Neural progenitor cell (in vitro differentiated cells): ENCODE data around the gene PVALEF. TPM values are rescaled to one million over a fixed set of nuclear protein-coding genes. Genes with fewer than 3 reads are reported as not detected.

Experiments
- DNase-seq: peaks from one replicate; pipeline ENCODE4 v3.0.0-alpha.2; 2016; ENCODE audit warnings: low spot score
- H2AFZ ChIP-seq: fragments of 200-600 bp; sonication (generic); replicated peaks from 2 replicates; pipeline ENCODE4 v1.6.1; 2016; ENCODE audit warnings: antibody characterized with exemption
- H3F3A ChIP-seq: fragments of 200-600 bp; sonication (generic); 2 replicates; pipeline ENCODE4 v1.6.1; 2016; ENCODE audit warnings: antibody characterized with exemption, low read depth
- H3K27ac ChIP-seq: fragments of 200-600 bp; sonication (generic); 2 replicates; pipeline ENCODE4 v1.5.1; 2016; ENCODE audit warnings: mild to moderate bottlenecking
- H3K27me3 ChIP-seq: fragments of 200-600 bp; sonication (generic); 2 replicates; pipeline ENCODE4 v1.6.1; 2016; ENCODE audit warnings: mild to moderate bottlenecking, moderate library complexity
- H3K36me3 ChIP-seq: fragments of 200-600 bp; sonication (generic); 2 replicates; pipeline ENCODE4 v1.5.1; 2016
- H3K4me1 ChIP-seq: fragments of 200-600 bp; sonication (generic); 2 replicates; pipeline ENCODE4 v1.6.1; 2016; ENCODE audit warnings: mixed run types
- H3K4me2 ChIP-seq: fragments of 200-600 bp; sonication (generic); 2 replicates; pipeline ENCODE4 v1.6.1; 2016
- H3K4me3 ChIP-seq: fragments of 200-600 bp; sonication (generic); 2 replicates; pipeline ENCODE4 v1.5.1; 2016
- H3K79me2 ChIP-seq: fragments of 200-600 bp; sonication (generic); 2 replicates; pipeline ENCODE4 v1.6.1; 2016; ENCODE audit warnings: low read depth
- H3K9ac ChIP-seq: fragments of 200-600 bp; sonication (generic); 2 replicates; pipeline ENCODE4 v1.6.1; 2016
- H3K9me3 ChIP-seq: fragments of 200-600 bp; sonication (generic); 2 replicates; pipeline ENCODE4 v1.5.1; 2016; ENCODE audit warnings: low read depth
- H4K20me1 ChIP-seq: fragments of 200-600 bp; sonication (generic); 2 replicates; pipeline ENCODE4 v1.6.1; 2016; ENCODE audit warnings: low read depth
- H3K27ac Mint-ChIP-seq: 3 replicates; pipeline ENCODE4 v1.8.0; 2021; ENCODE audit warnings: mixed read lengths
- H3K27me3 Mint-ChIP-seq: 2 replicates; pipeline ENCODE4 v1.8.0; 2022; ENCODE audit warnings: low read depth, mild to moderate bottlenecking, inconsistent platforms, moderate library complexity, mixed read lengths; ENCODE audit not compliant: insufficient read depth
- H3K36me3 Mint-ChIP-seq: 3 replicates; pipeline ENCODE4 v1.8.0; 2021; ENCODE audit warnings: mixed read lengths
- H3K4me1 Mint-ChIP-seq: 3 replicates; pipeline ENCODE4 v1.8.0; 2021; ENCODE audit warnings: mixed read lengths
- H3K4me3 Mint-ChIP-seq: 3 replicates; pipeline ENCODE4 v1.8.0; 2021; ENCODE audit warnings: mild to moderate bottlenecking, moderate library complexity, mixed read lengths
- H3K9me3 Mint-ChIP-seq: 3 replicates; pipeline ENCODE4 v1.8.0; 2020; ENCODE audit warnings: mixed read lengths
- EZH2 ChIP-seq: fragments of 200-600 bp; sonication (generic); IDR thresholded peaks from 2 replicates; pipeline ENCODE4 v1.6.1; 2017; ENCODE audit warnings: antibody characterized with exemption, mild to moderate bottlenecking, moderate library complexity
- EZH2phosphoT487 ChIP-seq: fragments of 200-600 bp; sonication (generic); IDR thresholded peaks from 2 replicates; pipeline ENCODE4 v1.6.1; 2017; ENCODE audit warnings: antibody characterized with exemption
- total RNA-seq: library from RNA; depleted of rRNA; stranded (reverse); fragments of >200 nt; gene quantifications from 2 replicates; pipeline ENCODE4 v1.2.3, GENCODE V29; 2015; ENCODE audit warnings: low replicate concordance
- TF ChIP-seq, protein P1 (sequence below): fragments of 200-600 bp; sonication (generic); IDR thresholded peaks from 2 replicates; pipeline ENCODE4 v1.5.1; 2017; ENCODE audit warnings: antibody characterized with exemption, mild to moderate bottlenecking

The PVALEF gene
- total RNA-seq, 1 donor from 2014 or later, result not detected

DNA sequence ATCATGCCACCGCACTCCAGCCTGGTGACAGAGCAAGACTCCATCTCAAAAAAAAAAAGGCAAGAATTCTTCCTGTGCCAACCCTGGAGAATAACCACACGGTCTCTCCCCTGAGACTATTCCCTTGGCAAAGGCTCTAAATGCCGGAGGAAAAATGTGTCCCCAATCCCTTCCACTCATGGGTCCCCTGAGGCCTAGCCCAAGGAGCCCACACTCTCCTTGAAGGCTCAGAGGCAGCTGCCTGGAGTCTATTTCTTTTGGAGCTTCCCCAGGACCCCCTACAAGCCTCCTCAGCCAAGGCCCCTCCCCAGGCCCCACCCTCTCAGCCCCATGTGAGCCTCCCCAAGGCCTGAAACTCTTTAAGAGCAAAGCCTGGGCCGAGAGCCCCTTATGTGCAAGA, 40.9 kb downstream of the PVALEF start:
- no peak overlapping the region for H3K9ac ChIP-seq
- Mint-ChIP-seq H3K4me1 (peaks cover 3% of the 10 kb centered on the region), H3K9me3 (no peaks in the 10 kb centered on the region), H3K36me3 (peaks cover 5% of the 10 kb centered on the region), H3K27ac (no peak overlapping the region), H3K4me3 (no peak overlapping the region), H3K27me3 (no peaks in the 10 kb centered on the region)
- H2AFZ ChIP-seq, result no peak overlapping the region
- peaks cover 5% of the 10 kb centered on the region for H3F3A ChIP-seq
- no peaks in the 10 kb centered on the region for H3K9me3 ChIP-seq
- DNase-seq, result no peak
- TF ChIP-seq EZH2 (no peak), EZH2phosphoT487 (no peak)
- TF ChIP-seq, protein P1, sequence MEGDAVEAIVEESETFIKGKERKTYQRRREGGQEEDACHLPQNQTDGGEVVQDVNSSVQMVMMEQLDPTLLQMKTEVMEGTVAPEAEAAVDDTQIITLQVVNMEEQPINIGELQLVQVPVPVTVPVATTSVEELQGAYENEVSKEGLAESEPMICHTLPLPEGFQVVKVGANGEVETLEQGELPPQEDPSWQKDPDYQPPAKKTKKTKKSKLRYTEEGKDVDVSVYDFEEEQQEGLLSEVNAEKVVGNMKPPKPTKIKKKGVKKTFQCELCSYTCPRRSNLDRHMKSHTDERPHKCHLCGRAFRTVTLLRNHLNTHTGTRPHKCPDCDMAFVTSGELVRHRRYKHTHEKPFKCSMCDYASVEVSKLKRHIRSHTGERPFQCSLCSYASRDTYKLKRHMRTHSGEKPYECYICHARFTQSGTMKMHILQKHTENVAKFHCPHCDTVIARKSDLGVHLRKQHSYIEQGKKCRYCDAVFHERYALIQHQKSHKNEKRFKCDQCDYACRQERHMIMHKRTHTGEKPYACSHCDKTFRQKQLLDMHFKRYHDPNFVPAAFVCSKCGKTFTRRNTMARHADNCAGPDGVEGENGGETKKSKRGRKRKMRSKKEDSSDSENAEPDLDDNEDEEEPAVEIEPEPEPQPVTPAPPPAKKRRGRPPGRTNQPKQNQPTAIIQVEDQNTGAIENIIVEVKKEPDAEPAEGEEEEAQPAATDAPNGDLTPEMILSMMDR, result no peak
- no peak overlapping the region for H3K4me3 ChIP-seq
- peaks cover 3% of the 10 kb centered on the region for H4K20me1 ChIP-seq
- no peaks in the 10 kb centered on the region for H3K4me1 ChIP-seq
- H3K4me2 ChIP-seq, result no peak overlapping the region
- H3K27me3 ChIP-seq, result no peaks in the 10 kb centered on the region
- H3K36me3 ChIP-seq, result no peaks in the 10 kb centered on the region
- no peak overlapping the region for H3K27ac ChIP-seq
- H3K79me2 ChIP-seq, result peaks cover 5% of the 10 kb centered on the region

DNA sequence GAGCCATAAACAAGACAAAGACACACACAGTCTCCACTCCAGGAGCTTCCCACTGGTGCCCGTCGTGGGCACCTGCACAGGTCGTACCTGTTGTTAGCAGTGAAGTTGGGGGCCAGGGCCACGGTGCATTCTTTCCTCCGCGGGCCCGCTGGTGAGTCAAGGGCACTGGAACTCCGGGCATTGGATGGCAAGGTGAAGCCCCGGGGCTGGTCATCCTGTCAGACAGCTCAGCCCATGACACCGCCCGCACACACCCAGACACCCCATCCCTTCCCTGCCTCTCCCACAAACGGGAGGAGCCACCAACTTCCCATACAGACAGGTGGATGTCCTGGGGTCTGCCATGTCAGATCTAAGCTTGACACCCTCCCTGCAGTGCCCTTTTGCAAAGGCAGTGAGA, 41.4 kb downstream of the PVALEF start:
- Mint-ChIP-seq H3K4me3 (no peak overlapping the region), H3K9me3 (no peaks in the 10 kb centered on the region), H3K27me3 (no peaks in the 10 kb centered on the region), H3K27ac (no peak overlapping the region), H3K36me3 (peaks cover 5% of the 10 kb centered on the region), H3K4me1 (peaks cover 3% of the 10 kb centered on the region)
- H3K79me2 ChIP-seq, result peaks cover 10% of the 10 kb centered on the region
- no peak for TF ChIP-seq EZH2
- TF ChIP-seq EZH2phosphoT487, result no peak
- TF ChIP-seq, protein P1, result no peak
- H4K20me1 ChIP-seq, result peaks cover 8% of the 10 kb centered on the region
- H3K4me2 ChIP-seq, result no peak overlapping the region
- no peak overlapping the region for H3K4me3 ChIP-seq
- H3K4me1 ChIP-seq, result no peaks in the 10 kb centered on the region
- no peaks in the 10 kb centered on the region for H3K27me3 ChIP-seq
- H3K27ac ChIP-seq, result no peak overlapping the region
- peaks cover 5% of the 10 kb centered on the region for H3F3A ChIP-seq
- H2AFZ ChIP-seq, result no peak overlapping the region
- DNase-seq, result no peak
- no peaks in the 10 kb centered on the region for H3K9me3 ChIP-seq
- no peaks in the 10 kb centered on the region for H3K36me3 ChIP-seq
- H3K9ac ChIP-seq, result no peak overlapping the region

DNA sequence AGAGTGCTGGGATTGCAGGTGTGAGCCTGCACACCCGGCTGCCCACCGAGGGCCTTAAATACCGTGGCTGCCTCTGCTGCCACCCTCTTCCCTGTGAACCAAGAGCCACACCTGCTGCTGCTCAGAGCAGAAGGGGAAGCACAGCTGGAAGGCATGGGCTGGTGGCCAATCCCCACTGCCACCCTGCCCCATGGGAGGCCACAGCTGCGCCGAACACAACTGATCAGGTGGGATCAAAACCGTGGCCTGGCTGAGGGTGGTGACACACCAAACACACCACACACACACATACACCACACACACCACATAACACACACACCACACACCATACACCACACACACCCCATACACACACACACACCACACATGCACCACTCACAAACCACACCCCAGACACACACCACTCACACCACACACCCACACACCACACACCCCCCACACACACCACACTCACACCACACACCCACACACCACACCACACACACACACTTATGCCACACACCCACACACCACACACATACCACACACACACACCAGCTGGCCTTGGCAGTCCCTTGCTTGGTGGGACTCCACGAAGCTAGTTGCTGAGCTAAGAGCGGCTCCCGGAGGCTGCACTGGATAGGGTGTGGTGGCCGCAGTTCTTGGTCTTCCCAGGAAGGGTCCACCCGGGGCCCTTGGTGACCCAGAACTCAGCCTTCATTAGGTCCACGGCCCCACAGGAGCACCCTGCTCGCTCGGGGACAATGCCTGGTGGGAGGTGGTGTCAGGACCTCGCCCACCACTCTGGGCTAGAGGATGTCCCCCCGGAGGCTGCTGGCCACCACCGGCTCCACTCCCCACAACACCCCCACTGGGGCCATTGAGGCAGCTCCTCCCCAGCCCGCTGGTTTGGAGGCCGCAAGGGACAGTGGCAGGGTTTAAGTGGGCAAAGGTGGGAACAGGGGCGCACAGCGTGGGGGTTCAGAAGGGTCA, 42.6 kb downstream of the PVALEF start:
- H3K36me3 Mint-ChIP-seq, result peaks cover 7% of the 10 kb centered on the region
- H3K9me3 Mint-ChIP-seq, result no peaks in the 10 kb centered on the region
- Histone ChIP-seq H3K4me2 (no peak overlapping the region), H3K27ac (no peak overlapping the region), H3K79me2 (peaks cover 10% of the 10 kb centered on the region), H2AFZ (no peak overlapping the region), H4K20me1 (peaks cover 10% of the 10 kb centered on the region), H3K4me3 (no peak overlapping the region), H3K9me3 (no peaks in the 10 kb centered on the region), H3K4me1 (no peaks in the 10 kb centered on the region), H3K9ac (no peak overlapping the region), H3K36me3 (no peaks in the 10 kb centered on the region), H3F3A (peaks cover 5% of the 10 kb centered on the region), H3K27me3 (no peaks in the 10 kb centered on the region)
- peaks cover 4% of the 10 kb centered on the region for H3K27me3 Mint-ChIP-seq
- no peak overlapping the region for H3K27ac Mint-ChIP-seq
- TF ChIP-seq, protein P1, result no peak
- TF ChIP-seq EZH2phosphoT487, result no peak
- no peak for TF ChIP-seq EZH2
- DNase-seq, result no peak
- H3K4me3 Mint-ChIP-seq, result no peak overlapping the region
- peaks cover 3% of the 10 kb centered on the region for H3K4me1 Mint-ChIP-seq
